ENCODE measurements around the gene CSNK1A1.

CSNK1A1 gene

GRCh38 chr5:149493316-149493715, 57.9 kb downstream of the CSNK1A1 start:
- Histone ChIP-seq H3K9me3 (ENCODE audit: insufficient read depth, low read depth, low read length) (no peaks in the 10 kb centered on the region), H4K12ac (ENCODE audit: low read depth, low read length) (no peak overlapping the region), H3K18ac (ENCODE audit: low read length) (no peak overlapping the region), H3K4me2 (ENCODE audit: low read length) (no peak overlapping the region), H3K27ac (ENCODE audit: low read depth, low read length) (peak overlapping the region; percentile 17), H3K27me3 (ENCODE audit: insufficient read depth, low read length) (no peaks in the 10 kb centered on the region), H3K4me3 (ENCODE audit: low read depth, low read length) (no peak overlapping the region), H2BK120ac (ENCODE audit: insufficient read depth, low read length, poor library complexity) (no peak overlapping the region), H3K36me3 (ENCODE audit: control insufficient read depth in 1 of 2, insufficient read depth in 2 of 2, low read length in 2 of 2) (peaks cover 6 to 10% of the 10 kb centered on the region in 2 experiments), H2AFZ (ENCODE audit: insufficient read depth, low read length, poor library complexity) (no peak overlapping the region), H2BK12ac (ENCODE audit: low read length) (no peak overlapping the region), H3K79me1 (ENCODE audit: low read length) (peaks cover 2% of the 10 kb centered on the region), H3K23ac (ENCODE audit: low read length) (no peak overlapping the region), H2BK5ac (ENCODE audit: low read depth, low read length, poor library complexity) (no peak overlapping the region), H3K14ac (ENCODE audit: low read length) (no peak overlapping the region), H4K91ac (ENCODE audit: low read depth, low read length) (no peak overlapping the region), H3K9ac (ENCODE audit: low read length) (no peak overlapping the region), H2AK5ac (ENCODE audit: low read length) (no peak overlapping the region), H4K8ac (ENCODE audit: low read depth, low read length) (no peak overlapping the region), H3K79me2 (ENCODE audit: control insufficient read depth, insufficient read depth, low read length, poor library complexity) (no peaks in the 10 kb centered on the region), H3K4ac (ENCODE audit: low read depth, low read length) (no peak overlapping the region), H3K4me1 (ENCODE audit: control insufficient read depth in 1 of 2, insufficient read depth in 2 of 2, low read length in 2 of 2) (peaks cover 0 to 2% of the 10 kb centered on the region in 2 experiments)
- WGBS (ENCODE audit: extremely low coverage, insufficient coverage, insufficient read length): no CpG with 5 or more reads among the region's 2 CpGs
- DNase-seq: peak in 1 of 2 donors; percentile 48

GRCh38 chr5:149492781-149493180, 58.5 kb downstream of the CSNK1A1 start:
- no peaks in the 10 kb centered on the region for H3K9me3 ChIP-seq (ENCODE audit: insufficient read depth, low read depth, low read length)
- no peaks in the 10 kb centered on the region for H3K27me3 ChIP-seq (ENCODE audit: insufficient read depth, low read length)
- H3K4ac ChIP-seq (ENCODE audit: low read depth, low read length): no peak overlapping the region
- H4K8ac ChIP-seq (ENCODE audit: low read depth, low read length): no peak overlapping the region
- H3K36me3 ChIP-seq (ENCODE audit: control insufficient read depth in 1 of 2, insufficient read depth in 2 of 2, low read length in 2 of 2): peaks cover 4 to 8% of the 10 kb centered on the region in 2 experiments
- H3K9ac ChIP-seq (ENCODE audit: low read length): no peak overlapping the region
- no peak overlapping the region for H3K27ac ChIP-seq (ENCODE audit: low read depth, low read length)
- H4K91ac ChIP-seq (ENCODE audit: low read depth, low read length): no peak overlapping the region
- peaks cover 0 to under 1% of the 10 kb centered on the region in 2 experiments for H3K4me1 ChIP-seq (ENCODE audit: control insufficient read depth in 1 of 2, insufficient read depth in 2 of 2, low read length in 2 of 2)
- no CpG with 5 or more reads among the region's 6 CpGs for WGBS (ENCODE audit: extremely low coverage, insufficient coverage, insufficient read length)
- no peak for DNase-seq
- no peak overlapping the region for H3K4me2 ChIP-seq (ENCODE audit: low read length)
- no peak overlapping the region for H3K23ac ChIP-seq (ENCODE audit: low read length)
- H3K79me2 ChIP-seq (ENCODE audit: control insufficient read depth, insufficient read depth, low read length, poor library complexity): no peaks in the 10 kb centered on the region
- no peak overlapping the region for H3K18ac ChIP-seq (ENCODE audit: low read length)
- H2AFZ ChIP-seq (ENCODE audit: insufficient read depth, low read length, poor library complexity): no peak overlapping the region
- no peak overlapping the region for H2BK5ac ChIP-seq (ENCODE audit: low read depth, low read length, poor library complexity)
- no peak overlapping the region for H3K4me3 ChIP-seq (ENCODE audit: low read depth, low read length)
- no peak overlapping the region for H2BK120ac ChIP-seq (ENCODE audit: insufficient read depth, low read length, poor library complexity)
- no peak overlapping the region for H2AK5ac ChIP-seq (ENCODE audit: low read length)
- no peak overlapping the region for H3K14ac ChIP-seq (ENCODE audit: low read length)
- no peak overlapping the region for H2BK12ac ChIP-seq (ENCODE audit: low read length)
- peaks cover 4% of the 10 kb centered on the region for H3K79me1 ChIP-seq (ENCODE audit: low read length)
- no peak overlapping the region for H4K12ac ChIP-seq (ENCODE audit: low read depth, low read length)

GRCh38 chr5:149490599-149491485, 60.4 kb downstream of the CSNK1A1 start:
- H3K27ac ChIP-seq (ENCODE audit: low read depth, low read length): no peak overlapping the region
- H3K27me3 ChIP-seq (ENCODE audit: insufficient read depth, low read length): no peaks in the 10 kb centered on the region
- no peak overlapping the region for H3K4ac ChIP-seq (ENCODE audit: low read depth, low read length)
- no peak overlapping the region for H3K4me2 ChIP-seq (ENCODE audit: low read length)
- DNase-seq: no peak
- peaks cover 4 to 7% of the 10 kb centered on the region in 2 experiments for H3K36me3 ChIP-seq (ENCODE audit: control insufficient read depth in 1 of 2, insufficient read depth in 2 of 2, low read length in 2 of 2)
- H2BK12ac ChIP-seq (ENCODE audit: low read length): no peak overlapping the region
- H4K8ac ChIP-seq (ENCODE audit: low read depth, low read length): no peak overlapping the region
- no peak overlapping the region for H4K12ac ChIP-seq (ENCODE audit: low read depth, low read length)
- H3K4me3 ChIP-seq (ENCODE audit: low read depth, low read length): no peak overlapping the region
- no peak overlapping the region for H2BK5ac ChIP-seq (ENCODE audit: low read depth, low read length, poor library complexity)
- no peak overlapping the region for H3K9ac ChIP-seq (ENCODE audit: low read length)
- WGBS (ENCODE audit: extremely low coverage, insufficient coverage, insufficient read length): no CpG with 5 or more reads among the region's 6 CpGs
- H3K79me1 ChIP-seq (ENCODE audit: low read length): peaks cover 15% of the 10 kb centered on the region
- no peaks in the 10 kb centered on the region for H3K9me3 ChIP-seq (ENCODE audit: insufficient read depth, low read depth, low read length)
- no peak overlapping the region for H4K91ac ChIP-seq (ENCODE audit: low read depth, low read length)
- no peak overlapping the region for H2AK5ac ChIP-seq (ENCODE audit: low read length)
- H2BK120ac ChIP-seq (ENCODE audit: insufficient read depth, low read length, poor library complexity): no peak overlapping the region
- no peak overlapping the region for H3K14ac ChIP-seq (ENCODE audit: low read length)
- no peak overlapping the region for H2AFZ ChIP-seq (ENCODE audit: insufficient read depth, low read length, poor library complexity)
- peaks cover 7 to 12% of the 10 kb centered on the region in 2 experiments for H3K4me1 ChIP-seq (ENCODE audit: control insufficient read depth in 1 of 2, insufficient read depth in 2 of 2, low read length in 2 of 2)
- H3K23ac ChIP-seq (ENCODE audit: low read length): no peak overlapping the region
- H3K79me2 ChIP-seq (ENCODE audit: control insufficient read depth, insufficient read depth, low read length, poor library complexity): no peaks in the 10 kb centered on the region
- no peak overlapping the region for H3K18ac ChIP-seq (ENCODE audit: low read length)

DNA sequence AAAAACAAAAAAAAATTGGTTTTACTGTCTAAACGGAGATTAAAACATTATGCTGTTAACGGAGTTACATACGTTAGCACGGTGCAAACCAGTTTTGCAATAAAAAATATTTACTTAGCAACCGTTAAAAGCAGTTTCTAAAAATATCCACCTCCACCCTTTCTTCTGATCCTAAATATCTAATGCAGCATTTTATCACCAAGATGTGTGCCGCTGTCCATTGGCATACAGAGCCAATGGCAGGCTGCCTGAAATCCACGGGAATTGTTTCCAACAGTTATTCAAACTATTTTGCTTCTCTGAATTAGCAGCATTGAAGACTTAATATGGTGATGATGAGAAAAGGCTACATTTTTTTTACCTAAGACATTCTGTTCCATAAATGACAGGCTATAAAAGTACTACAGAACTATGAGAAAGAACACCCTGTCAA, 61.6 kb downstream of the CSNK1A1 start:
- Histone ChIP-seq H2BK120ac (ENCODE audit: insufficient read depth, low read length, poor library complexity) (no peak overlapping the region), H3K4me2 (ENCODE audit: low read length) (no peak overlapping the region), H2BK12ac (ENCODE audit: low read length) (no peak overlapping the region), H3K14ac (ENCODE audit: low read length) (no peak overlapping the region), H3K36me3 (ENCODE audit: control insufficient read depth in 1 of 2, insufficient read depth in 2 of 2, low read length in 2 of 2) (peaks cover 2 to 5% of the 10 kb centered on the region in 2 experiments), H3K23ac (ENCODE audit: low read length) (no peak overlapping the region), H2BK5ac (ENCODE audit: low read depth, low read length, poor library complexity) (no peak overlapping the region), H3K9me3 (ENCODE audit: insufficient read depth, low read depth, low read length) (no peaks in the 10 kb centered on the region), H3K27me3 (ENCODE audit: insufficient read depth, low read length) (no peaks in the 10 kb centered on the region), H4K12ac (ENCODE audit: low read depth, low read length) (no peak overlapping the region), H2AFZ (ENCODE audit: insufficient read depth, low read length, poor library complexity) (no peak overlapping the region), H3K4me3 (ENCODE audit: low read depth, low read length) (no peak overlapping the region), H3K4ac (ENCODE audit: low read depth, low read length) (no peak overlapping the region), H3K27ac (ENCODE audit: low read depth, low read length) (no peak overlapping the region), H4K91ac (ENCODE audit: low read depth, low read length) (no peak overlapping the region), H2AK5ac (ENCODE audit: low read length) (no peak overlapping the region), H3K4me1 (ENCODE audit: control insufficient read depth in 1 of 2, insufficient read depth in 2 of 2, low read length in 2 of 2) (peaks cover 13 to 21% of the 10 kb centered on the region in 2 experiments), H3K79me2 (ENCODE audit: control insufficient read depth, insufficient read depth, low read length, poor library complexity) (peaks cover 3% of the 10 kb centered on the region), H3K18ac (ENCODE audit: low read length) (no peak overlapping the region), H3K9ac (ENCODE audit: low read length) (no peak overlapping the region), H3K79me1 (ENCODE audit: low read length) (peaks cover 25% of the 10 kb centered on the region), H4K8ac (ENCODE audit: low read depth, low read length) (no peak overlapping the region)
- peak; percentile 42 to 89 for DNase-seq
- no CpG with 5 or more reads among the region's 7 CpGs for WGBS (ENCODE audit: extremely low coverage, insufficient coverage, insufficient read length)
